Thymus (tissue), 11 donors: ENCODE measurements around the gene HOXC9. TPM values are rescaled to one million over a fixed set of nuclear protein-coding genes. Genes with fewer than 3 reads are reported as not detected.
A peak's percentile ranks its signal among the peaks of the same experiment; 100 is the strongest.

ENCODE experiments used
- DNase-seq, 9 donors: peaks; one replicate each; pipeline ENCODE4 v3.0.0-alpha.2; 2013; ENCODE audit warnings: low spot score in 9 of 9, low read depth in 6 of 9, missing footprints in 1 of 9
- H3K27ac ChIP-seq, 2 donors: one replicate each; pipeline ENCODE4 v1.5.1; 2013; ENCODE audit warnings: control low read depth in 1 of 2, low read depth in 1 of 2, low read length in 1 of 2, mild to moderate bottlenecking in 1 of 2, moderate library complexity in 1 of 2
- H3K27me3 ChIP-seq, 2 donors: one replicate each; pipeline ENCODE4 v1.5.1; 2013; ENCODE audit warnings: low read length in 1 of 2; ENCODE audit not compliant: control insufficient read depth in 2 of 2, insufficient read depth in 1 of 2
- H3K36me3 ChIP-seq, 2 donors: one replicate each; pipeline ENCODE4 v1.5.1; 2013; ENCODE audit warnings: low read length in 1 of 2, mild to moderate bottlenecking in 1 of 2, moderate library complexity in 1 of 2; ENCODE audit not compliant: control insufficient read depth in 2 of 2, insufficient read depth in 2 of 2
- H3K4me1 ChIP-seq, 2 donors: one replicate each; pipeline ENCODE4 v1.5.1; 2013; ENCODE audit warnings: low read length in 2 of 2; ENCODE audit not compliant: control insufficient read depth in 2 of 2, insufficient read depth in 2 of 2
- H3K4me3 ChIP-seq, 2 donors: one replicate each; pipeline ENCODE4 v1.5.1; 2013; ENCODE audit warnings: low read length in 2 of 2, control low read depth in 1 of 2, mild to moderate bottlenecking in 1 of 2
- H3K9me3 ChIP-seq, 2 donors: one replicate each; pipeline ENCODE4 v1.5.1; 2013; ENCODE audit warnings: low read length in 1 of 2, mild to moderate bottlenecking in 1 of 2; ENCODE audit not compliant: control insufficient read depth in 2 of 2, insufficient read depth in 1 of 2
- whole genome bisulfite sequencing: extraction: QIAGEN DNeasy Blood & Tissue Kit; methylation state at CpG from one replicate; pipeline ENCODE4 v1.1.7; 2013; 5-methylcytosine and 5-hydroxymethylcytosine counted together
- polyA plus RNA-seq: library from polyadenylated mRNA; stranded (reverse); fragments of 200-250 nt; gene quantifications from one replicate; pipeline ENCODE4 v1.2.3, GENCODE V29; 2013
- total RNA-seq: library from RNA; stranded (reverse); fragments of 120-200 nt; gene quantifications from one replicate; pipeline ENCODE4 v1.2.4, GENCODE V29; 2013
- donor health status: healthy.

Gene HOXC9
- total and polyA plus RNA-seq, 2 donors: 0.09 to 0.43 TPM

DNA sequence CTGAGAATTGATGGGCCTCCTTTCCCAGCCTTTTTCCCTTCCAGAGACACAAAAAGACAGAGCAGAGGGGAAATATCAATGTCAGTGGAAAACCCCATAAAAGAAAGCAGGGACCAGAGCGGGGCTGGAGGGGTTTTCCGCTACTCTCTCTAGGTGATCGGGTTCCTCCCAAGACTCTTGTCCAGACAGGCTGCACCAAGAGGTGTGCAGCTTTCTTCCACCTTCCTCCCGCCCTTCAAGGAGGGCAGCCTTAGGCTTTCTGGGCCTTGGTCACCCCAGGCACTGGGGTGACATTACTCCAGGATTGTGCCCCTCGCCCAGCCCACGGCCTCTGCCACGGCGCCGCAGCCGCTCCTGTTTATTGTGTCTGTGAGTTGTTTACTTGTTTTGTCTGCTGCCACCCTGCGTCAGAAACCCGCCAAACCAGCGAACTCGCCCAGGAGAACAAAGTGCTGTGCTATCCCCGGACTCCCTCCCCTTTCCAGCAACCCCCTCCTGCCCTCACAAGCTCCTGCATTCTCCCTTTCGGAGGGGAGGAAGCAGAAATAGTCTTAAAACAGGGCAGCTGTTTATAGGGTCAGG, 21.6 kb downstream of the HOXC9 start:
- Histone ChIP-seq H3K27me3 (peaks cover 92 to 100% of the 10 kb centered on the region in 2 donors), H3K36me3 (no peaks in the 10 kb centered on the region), H3K4me3 (no peak overlapping the region), H3K9me3 (peaks cover 0 to 16% of the 10 kb centered on the region in 2 donors), H3K27ac (peak overlapping the region in 1 of 2 donors; percentile 45), H3K4me1 (peaks cover 3 to 23% of the 10 kb centered on the region in 2 donors)
- DNase-seq: peak in 1 of 9 donors; percentile 30
- 27% methylated on average over 16 of the region's 16 CpGs for WGBS

DNA sequence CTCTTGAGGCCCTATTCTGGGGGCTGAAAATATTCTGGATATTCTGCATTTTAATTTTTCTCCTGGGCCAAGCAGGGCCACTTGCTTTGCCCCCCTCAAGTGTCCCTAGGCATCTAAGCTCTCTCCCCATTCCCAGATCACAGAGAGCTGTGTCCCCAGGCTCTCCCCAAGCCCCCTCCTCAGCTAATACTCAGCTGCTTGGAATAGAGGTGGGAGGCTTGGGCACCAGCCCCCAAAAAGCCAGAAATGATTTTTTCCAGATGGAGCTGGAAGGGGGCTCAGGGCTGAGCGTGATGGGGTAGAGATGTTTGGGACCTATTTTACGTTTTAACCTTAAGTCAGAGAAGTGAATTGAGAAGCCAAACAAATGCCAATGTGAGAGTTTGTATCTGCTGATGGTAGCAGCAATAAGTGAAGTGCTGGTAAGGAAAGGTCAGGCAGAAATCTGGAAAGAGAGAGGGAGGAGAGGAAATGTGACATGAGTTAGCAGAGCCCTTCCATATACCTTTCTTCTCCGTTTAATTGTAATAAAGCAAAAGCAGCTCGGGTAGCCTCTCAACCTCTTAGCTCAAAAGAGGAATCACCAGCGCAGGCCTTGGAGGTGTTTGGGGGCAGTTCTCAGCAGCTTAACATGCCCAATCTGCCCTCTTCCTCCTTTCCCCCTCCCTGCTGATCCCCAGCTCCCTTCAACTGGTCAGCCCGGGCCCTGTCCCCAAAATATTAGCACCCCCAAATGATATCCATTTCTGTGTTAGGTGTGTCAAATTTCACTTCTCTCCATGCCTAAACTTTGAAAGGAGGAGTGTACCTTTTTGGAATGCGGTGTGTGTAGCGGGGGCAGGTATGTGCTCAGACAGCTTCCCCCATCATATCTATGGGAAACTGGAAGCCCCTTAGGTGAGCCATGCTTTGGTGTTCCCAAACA, 23.3 kb downstream of the HOXC9 start:
- no peak for DNase-seq
- H3K27me3 ChIP-seq: peaks cover 89 to 100% of the 10 kb centered on the region in 2 donors
- WGBS: 37% methylated on average over 8 of the region's 8 CpGs

DNA sequence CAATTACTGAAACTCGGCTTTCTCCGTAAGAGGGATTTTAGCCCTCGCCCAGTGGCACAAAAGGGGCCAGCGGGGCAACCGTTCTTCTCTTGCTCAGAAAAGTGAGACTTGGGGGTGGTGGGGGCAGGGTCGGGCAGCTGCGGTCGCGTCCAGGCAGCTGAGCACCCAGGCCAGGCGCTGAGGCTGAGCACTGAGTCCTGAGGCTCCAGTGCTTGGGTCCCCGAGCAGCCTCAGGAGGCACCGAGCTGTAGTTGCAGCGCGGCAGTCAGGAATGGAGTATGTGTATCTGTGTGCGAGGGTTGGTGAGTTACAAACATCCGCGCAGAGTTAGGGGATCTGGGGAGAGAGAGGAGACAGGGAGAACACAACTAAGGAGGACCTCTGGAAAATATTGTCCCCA, 24.2 kb downstream of the HOXC9 start:
- H3K9me3 ChIP-seq: peaks cover 0 to 6% of the 10 kb centered on the region in 2 donors
- peaks cover 89 to 100% of the 10 kb centered on the region in 2 donors for H3K27me3 ChIP-seq
- H3K4me1 ChIP-seq: peaks cover 0 to 6% of the 10 kb centered on the region in 2 donors
- no peaks in the 10 kb centered on the region for H3K36me3 ChIP-seq
- DNase-seq: no peak
- H3K27ac ChIP-seq: no peak overlapping the region
- H3K4me3 ChIP-seq: no peak overlapping the region
- WGBS: 32% methylated on average over 17 of the region's 17 CpGs

More for the DNA sequence above, 23.3 kb downstream of the HOXC9 start:
- Histone ChIP-seq H3K27ac (no peak overlapping the region), H3K4me3 (no peak overlapping the region), H3K4me1 (peaks cover 1 to 13% of the 10 kb centered on the region in 2 donors), H3K36me3 (no peaks in the 10 kb centered on the region), H3K9me3 (peaks cover 0 to 7% of the 10 kb centered on the region in 2 donors)

DNA sequence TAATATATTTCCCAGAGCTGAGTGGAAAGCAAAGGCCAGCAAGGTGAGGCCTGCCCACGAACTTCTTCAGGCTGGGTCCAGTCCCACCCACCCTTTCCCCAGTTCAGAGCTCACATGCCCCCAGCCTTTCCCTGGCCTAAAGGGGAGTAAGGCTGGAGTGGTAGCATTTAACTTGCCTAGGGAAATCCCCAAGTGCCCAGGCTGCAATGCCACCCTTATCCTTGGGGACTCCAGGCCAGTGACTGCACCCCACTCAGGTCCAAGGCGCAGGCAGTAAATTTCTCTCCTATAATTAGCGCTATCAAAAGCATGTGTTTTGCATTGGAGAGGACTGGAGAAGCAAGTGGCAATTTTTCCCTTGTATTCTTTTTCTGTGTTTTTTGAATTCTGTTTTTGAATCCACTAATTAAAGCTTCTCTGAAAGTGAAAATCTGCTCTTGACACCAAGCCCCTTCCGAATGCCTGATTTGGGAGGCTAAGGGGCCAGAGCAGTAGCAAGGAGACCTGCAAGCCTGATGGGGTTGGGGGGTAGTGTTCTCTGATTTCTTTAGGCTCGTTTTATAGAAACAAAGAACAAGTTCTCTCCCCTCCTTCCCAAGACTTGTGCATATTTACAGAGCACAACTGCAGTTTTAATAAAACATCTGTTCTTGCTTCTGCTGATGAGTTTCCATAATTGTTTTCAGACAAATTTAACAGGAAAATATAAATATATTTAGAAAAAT, 24.8 kb downstream of the HOXC9 start:
- DNase-seq: no peak
- Histone ChIP-seq H3K36me3 (no peaks in the 10 kb centered on the region), H3K9me3 (peaks cover 0 to 6% of the 10 kb centered on the region in 2 donors), H3K4me1 (peaks cover 0 to 3% of the 10 kb centered on the region in 2 donors), H3K4me3 (no peak overlapping the region), H3K27ac (no peak overlapping the region), H3K27me3 (peaks cover 87 to 100% of the 10 kb centered on the region in 2 donors)
- WGBS: 57% methylated on average over 5 of the region's 5 CpGs

DNA sequence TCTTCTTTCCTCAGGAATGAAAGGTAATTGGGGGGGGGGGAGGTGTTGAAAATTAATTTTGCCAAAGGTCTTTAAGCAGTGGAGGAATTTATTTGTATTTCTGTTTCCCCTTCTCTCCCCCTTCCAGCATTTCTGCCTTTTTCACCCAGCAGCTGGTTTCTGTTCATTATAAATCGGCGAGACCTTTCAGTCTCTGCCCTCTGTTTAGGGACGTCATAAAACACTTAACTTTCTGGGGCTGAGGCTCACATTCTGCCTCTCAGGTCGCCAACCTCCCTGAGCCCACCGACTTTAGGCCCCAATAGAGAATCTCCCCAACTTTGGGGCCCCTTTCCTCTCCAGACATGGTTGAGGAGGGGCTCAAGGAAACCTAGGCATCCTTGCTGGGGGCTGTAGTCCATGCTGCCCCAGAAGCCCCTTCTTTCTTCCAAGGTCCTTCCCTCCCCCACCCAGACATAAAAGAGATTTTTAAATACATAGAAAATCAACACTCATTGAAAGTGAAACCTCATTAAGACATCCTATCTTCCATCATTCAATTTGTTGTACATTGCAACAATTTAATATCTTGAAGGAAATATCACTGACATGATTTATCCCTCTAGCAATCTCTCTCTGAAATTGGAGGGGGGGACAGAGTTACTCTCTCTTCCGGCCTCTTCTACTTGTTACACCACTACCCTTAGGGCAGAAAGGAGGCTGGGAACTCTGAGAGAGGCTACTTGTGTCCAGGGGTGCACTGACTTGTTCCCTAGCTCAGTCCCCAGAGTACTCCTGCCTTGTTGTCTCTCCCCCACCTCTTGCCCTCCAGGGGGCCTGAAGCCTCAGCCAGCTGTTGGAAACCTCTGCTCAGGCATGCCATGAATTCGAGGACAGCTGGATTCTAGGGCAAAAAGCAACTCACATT, 25.8 kb downstream of the HOXC9 start:
- Histone ChIP-seq H3K9me3 (peaks cover 0 to 6% of the 10 kb centered on the region in 2 donors), H3K4me1 (no peaks in the 10 kb centered on the region), H3K27me3 (peaks cover 83 to 100% of the 10 kb centered on the region in 2 donors), H3K36me3 (no peaks in the 10 kb centered on the region), H3K4me3 (no peak overlapping the region), H3K27ac (no peak overlapping the region)
- 36% methylated on average over 7 of the region's 7 CpGs for WGBS
- no peak for DNase-seq

DNA sequence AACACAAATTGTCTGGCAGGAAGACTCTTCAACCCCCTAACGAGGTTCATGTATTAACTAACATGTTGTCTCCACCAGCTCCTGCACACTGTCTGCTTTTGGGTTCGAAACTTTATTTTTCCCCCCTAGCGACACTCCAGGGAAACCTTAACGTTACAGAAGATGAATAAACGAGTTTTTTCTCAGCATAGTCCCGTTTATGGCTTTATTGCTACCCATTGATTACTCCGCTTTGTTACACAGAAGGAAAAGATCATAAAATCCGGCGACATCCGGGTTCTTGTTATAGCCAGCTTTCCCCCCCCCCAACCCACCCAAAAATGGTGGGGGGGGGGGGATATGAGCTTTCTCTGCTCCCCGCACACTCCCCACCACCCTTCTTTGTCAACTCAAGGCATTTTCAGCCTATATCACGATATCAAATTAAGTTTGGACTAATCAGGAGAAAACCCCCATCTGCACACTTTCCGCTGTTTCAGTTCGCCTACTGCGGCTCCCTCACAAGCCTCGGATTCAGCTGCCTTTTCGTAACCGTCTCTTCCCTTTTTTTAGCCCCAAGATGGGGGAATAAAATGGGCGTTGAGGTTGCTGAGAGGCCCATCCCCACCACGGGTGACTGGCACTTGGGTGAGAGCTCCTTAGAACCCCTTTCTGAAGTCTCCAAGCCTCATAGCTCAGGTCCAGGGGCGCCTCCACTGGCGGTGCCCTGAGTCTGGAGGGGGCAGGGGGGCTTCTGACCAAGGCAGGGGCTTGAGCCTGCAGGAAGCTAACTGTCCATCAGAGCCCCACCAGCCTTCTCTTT, 26.9 kb downstream of the HOXC9 start:
- no peaks in the 10 kb centered on the region for H3K9me3 ChIP-seq
- no peak overlapping the region for H3K4me3 ChIP-seq
- H3K27ac ChIP-seq: no peak overlapping the region
- no peaks in the 10 kb centered on the region for H3K36me3 ChIP-seq
- no peak for DNase-seq
- WGBS: 12% methylated on average over 22 of the region's 22 CpGs
- H3K27me3 ChIP-seq: peaks cover 83 to 100% of the 10 kb centered on the region in 2 donors
- H3K4me1 ChIP-seq: no peaks in the 10 kb centered on the region

DNA sequence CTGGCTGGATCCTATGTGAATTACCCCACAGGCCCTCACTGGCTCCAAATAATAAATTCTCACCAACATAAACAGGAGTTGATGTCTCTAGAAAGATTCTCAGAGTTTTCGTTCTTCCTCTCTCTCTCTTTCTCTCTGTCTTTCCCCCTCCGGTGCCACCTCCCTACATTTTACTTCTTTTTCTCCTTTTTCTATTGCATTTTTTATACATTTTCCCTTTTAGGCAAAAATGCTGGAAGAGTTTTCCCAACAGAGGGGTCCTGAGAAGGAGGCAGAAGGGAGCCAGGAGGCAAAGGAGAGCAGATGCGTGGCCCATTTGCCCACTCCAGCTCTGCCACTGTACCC, 27.5 kb downstream of the HOXC9 start:
- no peak for DNase-seq
- 54% methylated on average over 3 of the region's 3 CpGs for WGBS
- Histone ChIP-seq H3K4me3 (no peak overlapping the region), H3K36me3 (peaks cover 0 to under 1% of the 10 kb centered on the region in 2 donors), H3K27ac (no peak overlapping the region), H3K27me3 (peaks cover 84 to 100% of the 10 kb centered on the region in 2 donors), H3K9me3 (peaks cover under 1% of the 10 kb centered on the region in 2 donors), H3K4me1 (no peaks in the 10 kb centered on the region)
